HT-29 (cell line): ENCODE results near the gene LRRC7. TPM values are rescaled to one million over a fixed set of nuclear protein-coding genes. Genes with fewer than 3 reads are reported as not detected.
"Not testable (repeated sequence)": the region's sequence is repeated elsewhere in the genome, so short reads cannot be mapped to it uniquely, and the experiment has no call there.

ENCODE experiments used
- DNase-seq: peaks from one replicate; pipeline ENCODE4 v3.0.0-alpha.2; 2015; ENCODE audit warnings: low spot score
- total RNA-seq: library from RNA; depleted of rRNA; stranded (reverse); fragments of >200 nt; shearing (Covaris generic); gene quantifications from 2 replicates; pipeline ENCODE4 v1.2.3, GENCODE V29; 2014

The LRRC7 gene
- total RNA-seq, 1 experiment from 2014 or later: not detected

DNA sequence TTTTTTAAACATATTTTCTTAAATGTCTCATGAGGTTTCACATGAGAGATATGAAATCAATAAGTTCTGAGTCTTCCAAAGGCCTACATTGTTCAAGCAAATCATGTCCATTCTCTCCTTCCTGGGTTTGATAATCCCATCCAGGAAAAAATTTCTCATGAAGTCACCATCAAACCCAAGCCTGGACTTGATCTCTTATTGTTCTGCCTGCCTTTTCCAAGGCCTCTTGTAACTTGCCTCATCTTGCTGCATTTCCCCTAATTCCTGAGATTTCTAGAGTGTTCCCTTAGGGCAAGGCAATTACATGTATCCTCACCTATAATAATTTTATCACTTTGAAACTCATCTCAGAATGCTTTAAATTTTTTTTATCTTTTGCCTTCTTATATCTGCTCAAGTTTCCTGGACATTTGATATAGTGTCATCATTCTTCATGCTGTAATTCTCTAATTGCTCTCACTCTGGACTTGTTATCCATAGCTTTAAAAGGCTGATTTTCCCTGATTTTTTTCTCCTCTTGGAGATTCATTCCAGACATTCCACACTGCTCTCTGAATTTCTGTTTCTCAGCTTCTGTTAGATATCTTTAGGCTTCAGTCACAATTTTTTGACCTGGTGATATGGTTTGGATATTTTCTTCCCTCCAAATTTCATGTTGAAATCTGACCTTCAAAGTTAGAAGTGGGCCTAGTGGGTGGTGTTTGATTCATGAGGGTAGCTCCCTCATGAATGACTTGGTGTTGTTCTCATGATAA lies 126.4 kb downstream of the LRRC7 start:
- no peak for DNase-seq

GRCh38 chr1:69697340-69697739 lies 129.6 kb downstream of the LRRC7 start:
- no peak for DNase-seq

DNA sequence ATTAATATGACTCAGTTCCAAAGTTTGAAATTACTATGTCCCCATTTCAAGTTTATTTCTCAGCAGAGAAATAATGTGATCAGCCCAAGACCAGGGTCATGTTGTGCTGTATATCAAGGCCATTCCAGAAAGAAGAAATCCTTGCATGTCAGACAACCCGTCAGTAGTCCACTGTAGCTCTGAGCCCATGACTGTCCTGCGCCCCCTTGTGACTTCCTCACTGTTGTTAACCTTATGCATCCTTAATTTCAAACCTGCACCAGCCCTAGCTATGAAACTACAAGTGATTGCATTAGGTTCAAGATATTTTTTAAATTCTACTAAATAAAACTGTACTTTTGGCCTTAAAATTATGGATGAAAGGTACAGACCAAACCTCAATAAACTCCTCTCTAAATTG lies 133.0 kb downstream of the LRRC7 start:
- peak; percentile 45 for DNase-seq

GRCh38 chr1:69702085-69702484 lies 134.4 kb downstream of the LRRC7 start:
- no peak for DNase-seq

- no peak for DNase-seq
These were observed 138.8 kb downstream of the LRRC7 start for GRCh38 chr1:69706473-69706872.

GRCh38 chr1:69707103-69707502 lies 139.4 kb downstream of the LRRC7 start:
- no peak for DNase-seq

DNA sequence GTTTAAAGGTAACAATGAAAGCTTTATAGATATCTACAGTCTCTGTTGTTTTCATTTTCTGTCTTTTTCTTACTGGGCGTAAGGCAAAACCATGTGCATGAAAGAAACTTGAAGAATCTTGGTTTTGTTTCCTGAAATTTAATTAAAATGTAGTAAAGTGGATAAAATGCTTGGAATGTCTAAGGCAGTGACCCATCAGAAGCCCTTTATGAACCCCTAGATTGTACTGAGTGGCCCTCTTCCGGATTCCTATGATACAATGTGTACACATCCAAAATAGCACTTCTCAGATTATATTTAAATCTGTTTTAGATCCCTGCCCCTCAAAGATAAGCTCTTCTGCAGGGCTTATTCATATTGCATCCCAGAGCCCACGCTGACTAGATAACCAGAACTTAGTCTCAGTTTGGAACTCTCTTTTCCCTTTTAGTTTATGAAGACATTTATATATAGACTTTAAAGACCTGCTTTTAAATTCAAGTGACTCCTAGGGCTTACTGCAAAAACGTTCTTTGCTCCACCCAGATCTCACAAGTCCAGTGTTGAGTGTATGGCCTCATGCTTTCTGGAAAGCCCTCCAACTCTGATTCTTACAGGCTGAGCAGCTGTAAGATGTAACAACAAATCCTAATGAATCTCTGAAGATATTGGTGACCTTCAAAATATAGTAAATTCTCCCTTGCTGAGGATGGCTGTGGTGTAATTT lies 142.9 kb downstream of the LRRC7 start:
- DNase-seq: no peak

DNA sequence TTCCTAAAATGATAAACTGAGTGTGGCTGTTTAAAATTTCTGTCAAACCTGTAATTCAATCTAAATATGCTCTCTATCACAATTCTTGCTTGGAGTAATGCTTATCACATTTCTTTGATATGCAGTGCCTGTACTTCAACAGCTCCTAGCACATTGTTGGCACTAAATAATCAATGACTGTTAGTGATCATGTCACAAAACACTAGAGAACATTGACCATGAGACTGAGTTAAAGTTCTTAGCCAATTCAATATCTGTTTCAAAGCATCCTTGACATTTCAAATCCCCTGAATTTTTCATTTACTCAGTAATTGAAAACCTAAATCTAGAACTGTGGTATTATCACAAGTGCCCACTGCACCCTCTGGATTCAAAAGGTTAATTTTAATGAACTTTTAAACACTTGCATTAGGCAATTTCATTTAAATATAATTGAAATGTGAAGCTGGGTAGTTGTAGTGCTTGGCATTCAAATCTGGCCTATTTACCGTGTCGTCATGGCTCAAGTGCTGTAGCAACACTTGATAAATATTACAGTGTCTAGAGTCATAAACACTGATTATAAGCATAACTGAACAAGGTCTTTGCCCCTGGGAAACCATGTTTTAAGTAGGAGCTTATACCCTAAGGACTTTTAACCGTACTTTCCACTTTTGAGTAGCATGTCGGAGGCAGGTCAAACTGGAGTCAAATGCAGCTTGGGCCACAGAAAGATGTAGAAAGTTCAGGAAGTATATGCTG lies 143.6 kb downstream of the LRRC7 start:
- no peak for DNase-seq

GRCh38 chr1:69717834-69718233 lies 150.1 kb downstream of the LRRC7 start:
- DNase-seq: not testable (repeated sequence)

- DNase-seq: no peak
These were observed 160.5 kb downstream of the LRRC7 start for GRCh38 chr1:69728206-69728605.

GRCh38 chr1:69733061-69733460 lies 165.3 kb downstream of the LRRC7 start:
- DNase-seq: no peak

GRCh38 chr1:69737527-69738185 lies 169.9 kb downstream of the LRRC7 start:
- DNase-seq: peak; percentile 78

- no peak for DNase-seq
These were observed 170.9 kb downstream of the LRRC7 start for GRCh38 chr1:69738458-69739250.

GRCh38 chr1:69739251-69739605 lies 171.5 kb downstream of the LRRC7 start:
- DNase-seq: no peak

DNA sequence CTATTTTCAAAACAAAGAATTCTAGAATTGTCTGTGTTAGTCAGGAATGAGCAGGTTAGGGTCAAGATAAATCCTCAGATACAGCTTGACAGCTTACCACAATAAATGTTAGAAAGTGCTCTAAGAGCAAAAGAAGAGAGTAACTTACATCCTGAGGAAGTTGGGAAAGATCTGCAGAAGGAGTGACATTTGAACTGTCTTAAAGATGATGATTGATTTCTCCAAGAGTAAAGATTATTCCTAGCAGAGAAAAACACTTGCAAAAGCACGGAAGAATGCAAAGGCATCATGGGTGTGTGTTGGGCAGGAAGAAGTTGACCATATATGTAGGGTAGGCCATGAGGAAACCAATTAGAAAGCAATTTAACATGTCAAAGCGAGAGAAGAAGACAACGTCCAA lies 175.4 kb downstream of the LRRC7 start:
- no peak for DNase-seq

- DNase-seq: no peak
These were observed 176.7 kb downstream of the LRRC7 start for GRCh38 chr1:69744381-69744780.

DNA sequence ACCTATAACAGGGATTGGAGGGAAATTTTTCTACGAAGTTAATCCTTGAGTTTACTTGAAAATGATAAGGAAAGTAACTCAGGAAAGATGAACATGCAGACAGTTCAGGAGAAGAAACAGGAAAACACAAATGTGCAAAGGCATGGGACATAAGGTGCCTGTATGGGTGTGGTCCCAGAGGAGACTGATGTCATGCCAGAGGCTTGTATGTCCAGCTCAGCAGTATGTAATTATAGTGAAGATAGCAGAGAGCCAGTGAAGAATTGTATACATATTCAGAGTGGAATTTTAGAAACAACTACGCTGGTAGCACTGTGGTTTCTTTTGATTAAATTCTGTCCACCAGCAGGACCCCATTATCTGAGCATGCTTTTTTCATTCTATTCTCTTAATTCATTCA lies 179.5 kb downstream of the LRRC7 start:
- DNase-seq: no peak

DNA sequence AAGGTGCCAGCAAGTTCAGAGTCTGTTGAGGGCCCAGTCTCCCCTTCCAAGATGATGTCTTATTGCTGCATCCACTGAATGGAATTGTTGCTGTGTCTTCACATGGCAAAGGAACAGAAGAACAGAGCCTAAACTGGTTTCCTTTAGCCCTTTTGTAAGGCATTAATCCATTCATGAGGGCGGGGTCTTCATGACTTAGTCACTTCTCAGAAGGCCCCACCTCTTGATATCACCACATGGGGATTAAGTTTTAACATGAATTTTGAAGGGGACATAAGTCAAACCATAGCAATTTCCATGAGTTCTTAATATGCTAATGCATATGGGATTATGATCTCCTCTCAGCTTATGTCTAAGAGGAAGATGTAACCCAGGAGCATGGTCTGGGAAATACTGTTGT lies 182.9 kb downstream of the LRRC7 start:
- DNase-seq: no peak

DNA sequence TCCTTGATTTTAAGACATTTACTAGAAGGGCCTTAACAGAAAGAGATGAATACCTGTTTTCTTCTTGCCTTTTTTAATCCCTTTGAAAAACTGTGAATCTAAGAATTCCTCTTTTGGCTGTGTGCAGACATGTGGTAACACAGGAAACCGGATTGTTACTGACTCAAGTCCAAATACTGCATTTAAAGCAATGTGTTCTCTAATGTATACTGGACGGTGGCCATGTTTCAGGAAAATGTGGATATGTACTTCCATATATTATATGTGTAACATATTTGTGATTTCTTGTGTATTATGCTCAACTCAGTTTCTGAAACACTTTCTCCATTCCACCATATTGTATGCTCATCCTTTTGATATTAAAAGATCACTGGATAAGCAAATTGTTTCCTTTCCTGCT lies 185.1 kb downstream of the LRRC7 start:
- DNase-seq: no peak

DNA sequence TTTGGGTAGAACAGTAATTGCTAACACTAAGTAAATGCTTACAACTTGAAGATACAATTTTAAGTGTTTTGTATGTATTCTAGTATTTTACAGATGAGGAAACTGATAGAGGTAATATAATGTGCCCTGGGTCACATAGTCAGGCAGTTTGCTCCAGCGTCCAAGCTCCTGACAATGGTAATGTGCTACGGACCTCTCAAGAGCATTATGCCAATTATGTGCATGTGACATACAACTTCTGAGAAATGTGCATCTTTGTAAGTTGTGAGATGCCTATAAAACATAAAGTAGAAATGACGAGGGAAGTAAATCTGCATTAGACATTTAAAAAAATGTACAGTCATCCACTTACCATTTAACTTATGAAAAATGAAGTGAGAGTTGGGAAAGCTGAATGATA lies 186.8 kb downstream of the LRRC7 start:
- no peak for DNase-seq

GRCh38 chr1:69755647-69756046 lies 187.9 kb downstream of the LRRC7 start:
- no peak for DNase-seq
